K562 treated with DMSO at 1 percent for 12 hours (cell line): ENCODE data around the gene SETD1A. TPM values are rescaled to one million over a fixed set of nuclear protein-coding genes. Genes with fewer than 3 reads are reported as not detected.

Source experiments
- total RNA-seq: library from RNA; unstranded; fragments of 300-600 nt; gene quantifications from 2 replicates; pipeline ENCODE4 v1.2.3, GENCODE V29; 2022; ENCODE audit not compliant: insufficient read depth

SETD1A gene
- total RNA-seq, result 9.2 and 21.8 TPM in 2 replicates

GRCh38 chr16:30957456-30958174, at the start of gene SETD1A:
TSS of gene SETD1A (plus strand) at chr16:30957754. CDS start at chr16:30958732, 978 bp downstream.

DNA sequence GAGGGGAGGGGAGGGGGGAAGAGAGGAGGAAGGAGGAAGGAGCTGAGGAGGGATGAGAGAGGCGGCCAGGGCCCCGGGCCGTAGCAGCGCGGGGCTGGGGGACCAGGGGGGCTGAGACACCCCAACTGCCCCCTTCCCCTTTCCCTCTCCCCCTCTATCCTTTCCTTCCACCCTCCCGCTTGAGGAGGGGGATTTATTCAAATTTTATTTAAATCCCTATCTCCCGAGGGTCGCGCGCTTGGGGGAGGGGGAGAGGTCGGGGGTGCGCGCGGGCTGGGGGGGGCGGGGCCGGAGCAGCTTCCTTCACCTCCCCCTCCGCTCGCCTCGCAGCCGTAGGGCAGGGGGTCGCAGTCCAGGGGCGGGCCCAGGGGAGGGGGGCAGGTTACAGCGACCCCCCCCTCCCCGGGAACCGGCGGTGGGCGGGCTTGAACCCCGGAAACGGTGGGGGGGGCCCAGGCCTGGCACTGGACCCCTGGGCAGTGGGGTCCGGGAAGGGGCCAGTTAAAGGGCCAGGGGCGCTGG, 33.9 kb upstream of the SETD1A start, which contains the start of gene FBXL19:
Gene FBXL19, plus strand, starts transcription at position 19 of the 522 bp plus-strand sequence. CDS start 2,183 bp downstream, outside the sequence.

DNA sequence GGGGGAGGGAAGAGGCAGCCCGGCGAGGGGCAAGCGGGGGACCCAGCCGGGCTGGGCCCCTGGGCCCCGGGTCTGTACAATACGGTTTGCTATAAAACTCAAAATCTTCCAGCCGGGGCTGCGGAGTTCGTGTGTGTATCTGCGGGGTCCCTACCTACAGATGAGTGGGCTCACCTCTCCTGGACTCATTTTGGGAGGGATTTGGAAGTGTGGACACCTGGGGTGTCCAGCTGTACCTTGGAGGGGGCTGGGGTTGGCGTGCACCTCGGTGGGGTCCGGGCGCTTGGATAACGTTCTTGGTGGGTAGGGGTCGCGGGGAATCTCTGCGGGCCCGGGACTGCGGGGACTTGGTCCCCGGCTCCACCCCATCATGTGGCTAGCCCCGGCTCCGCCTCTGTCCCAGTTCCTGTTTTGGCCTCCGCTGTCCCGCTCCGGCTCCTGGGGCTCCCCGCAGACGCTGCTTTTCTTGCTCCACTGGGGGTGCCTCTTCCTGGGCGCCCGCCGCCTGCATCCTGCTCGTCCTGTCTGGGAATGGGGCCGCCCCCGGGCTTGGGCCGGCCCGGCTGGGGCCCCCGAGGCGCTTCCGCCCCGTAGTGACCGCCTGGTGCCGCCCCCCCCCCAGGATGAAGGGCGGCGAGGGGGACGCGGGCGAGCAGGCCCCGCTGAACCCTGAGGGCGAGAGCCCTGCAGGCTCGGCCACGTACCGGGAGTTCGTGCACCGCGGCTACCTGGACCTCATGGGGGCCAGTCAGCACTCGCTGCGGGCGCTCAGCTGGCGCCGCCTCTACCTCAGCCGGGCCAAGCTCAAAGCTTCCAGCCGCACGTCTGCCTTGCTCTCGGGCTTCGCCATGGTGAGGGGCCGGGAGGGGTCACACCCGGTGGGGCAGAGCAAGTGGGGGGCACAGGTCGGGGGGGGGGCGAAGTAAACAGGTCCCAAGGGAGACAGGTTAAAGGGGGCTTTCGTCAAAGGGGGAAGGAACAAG, 8.6 kb upstream of the SETD1A start, which contains the start of gene ORAI3:
Gene ORAI3, plus strand, starts transcription at position 402 of the 983 bp plus-strand sequence. Its CDS starts 222 bp downstream, at position 624.

DNA sequence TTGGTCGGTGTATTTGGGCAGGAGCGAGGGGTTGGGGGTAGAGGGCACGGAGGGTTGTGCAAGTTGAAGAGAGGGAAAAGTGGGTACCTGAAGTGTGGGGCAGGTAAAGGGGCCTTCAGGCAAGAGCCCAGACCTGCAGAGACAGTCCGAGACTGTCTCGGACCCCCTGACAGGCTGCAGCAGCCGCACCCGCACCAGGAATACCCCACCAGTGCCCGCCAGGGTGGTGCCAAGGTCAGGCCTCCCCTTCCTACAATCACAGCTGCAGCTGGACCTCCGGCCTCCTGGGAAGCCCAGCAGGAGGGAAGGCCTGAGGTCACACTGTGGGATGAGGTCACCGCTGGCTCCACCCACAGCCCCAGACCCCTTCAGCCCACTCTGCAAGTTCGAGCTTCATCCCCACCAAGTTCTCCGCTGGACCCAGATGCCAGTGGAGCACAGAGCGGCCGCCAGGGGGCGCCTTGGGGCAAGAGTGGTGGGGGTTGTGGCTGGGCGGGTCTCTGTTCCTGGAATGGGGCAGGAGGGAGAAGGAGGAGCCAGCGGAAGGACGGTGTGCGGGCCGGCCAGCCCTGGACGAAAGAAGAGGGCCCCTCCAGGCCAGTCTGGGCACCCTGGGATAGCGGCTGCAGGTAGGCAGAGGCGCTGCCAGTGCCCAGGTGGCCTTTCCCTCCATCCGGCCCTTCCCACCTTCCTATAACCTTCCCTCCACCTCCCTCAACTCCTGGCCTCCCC, 27.3 kb downstream of the SETD1A start, which contains the start of gene HSD3B7:
Gene HSD3B7, plus strand, starts transcription at position 539 of the 732 bp plus-strand sequence. CDS start 452 bp downstream, outside the sequence.

DNA sequence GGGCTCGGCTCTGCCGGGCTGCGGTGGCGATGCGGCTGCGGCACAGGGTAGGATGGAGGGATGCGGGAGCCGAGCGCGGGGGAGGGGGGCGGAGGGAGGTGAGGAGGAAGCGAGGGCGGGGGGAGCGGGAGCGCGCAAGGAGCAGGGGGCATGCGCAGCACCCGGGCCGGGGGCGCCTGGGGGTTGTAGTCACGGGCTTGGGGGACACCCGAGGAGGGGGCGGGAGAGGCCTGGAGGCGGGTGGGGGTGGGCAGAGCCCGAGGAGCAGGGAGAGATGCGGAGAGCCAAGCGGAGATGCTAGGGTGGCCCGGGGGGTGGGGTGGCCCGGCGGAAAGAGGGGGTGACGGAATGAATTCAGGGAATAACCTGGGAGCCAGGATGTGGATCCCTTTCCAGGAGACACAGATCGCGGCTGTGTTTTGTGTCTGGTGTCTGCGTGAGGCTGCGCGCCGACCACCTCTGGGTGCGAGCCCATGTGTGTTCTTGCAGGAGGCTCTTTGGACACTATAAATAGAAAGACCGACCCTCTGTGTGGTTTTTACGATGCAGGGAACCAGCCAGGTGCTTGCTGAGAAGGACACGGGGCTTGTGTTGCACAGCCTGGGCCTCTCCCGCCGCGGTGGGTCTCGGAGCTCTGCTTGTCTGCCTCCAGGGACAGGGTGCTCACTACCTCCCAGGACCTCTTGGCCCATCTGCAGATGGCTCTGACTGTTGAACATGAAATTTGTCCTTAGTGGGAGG, 53.2 kb downstream of the SETD1A start, which contains the start of gene STX1B:
Gene STX1B, minus strand, starts transcription at position 54 of the 741 bp plus-strand sequence. CDS start 242 bp downstream, outside the sequence.

DNA sequence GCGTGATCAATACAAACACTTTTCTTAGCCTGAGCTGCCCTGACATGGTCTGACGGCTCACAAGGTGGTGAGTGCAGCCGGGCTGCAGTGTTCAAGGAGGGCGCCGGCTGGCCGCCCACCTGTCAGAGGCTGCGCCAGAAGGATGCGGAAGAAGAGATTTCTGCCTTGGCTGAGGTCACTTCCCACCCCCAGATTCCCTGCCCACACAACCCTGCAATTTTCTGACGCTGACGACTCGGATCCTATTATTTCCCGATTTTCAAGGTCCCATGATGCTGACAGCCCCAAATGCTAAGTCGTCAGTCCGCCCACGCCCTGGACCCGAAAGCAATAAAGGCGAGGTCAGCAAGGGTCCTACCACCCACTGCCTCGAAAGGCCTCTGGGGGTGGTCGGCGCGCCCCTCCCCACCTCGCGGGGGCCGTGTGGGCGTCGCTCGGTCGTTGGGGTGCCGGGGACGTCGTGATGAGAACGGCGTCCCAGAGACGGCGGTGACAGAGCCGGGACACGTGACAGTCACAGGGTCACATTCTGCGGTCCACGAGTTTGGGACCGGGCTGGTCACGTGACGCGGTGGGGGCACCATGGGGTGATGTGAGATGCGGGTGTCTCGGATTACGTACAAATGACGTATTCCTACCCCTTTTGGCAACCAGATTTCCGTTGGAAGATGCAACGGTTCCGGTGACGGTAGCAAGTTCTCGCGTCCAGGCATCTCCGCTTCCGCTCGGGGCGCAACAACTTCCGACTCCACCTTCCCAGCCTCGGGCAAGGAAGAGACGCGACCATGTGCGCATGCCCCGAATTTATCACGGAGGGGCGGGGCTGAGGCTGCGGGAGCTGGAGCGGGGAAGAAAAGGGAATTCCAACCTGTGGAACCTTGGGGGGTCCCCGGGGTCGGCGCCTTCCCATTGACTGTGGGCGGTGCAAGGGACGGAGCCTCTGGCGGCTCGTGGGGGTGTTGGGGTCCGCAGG, 75.5 kb downstream of the SETD1A start, which contains the start of gene STX4:
Gene STX4, plus strand, starts transcription at position 823 of the 973 bp plus-strand sequence. CDS start 248 bp downstream, outside the sequence.

Other genes with a start within 250 kb of the SETD1A start
- 37.2 and 46.3 TPM in 2 replicates for gene PHKG2, start 209.3 kb upstream of the SETD1A start, total RNA-seq
- gene CFAP119, start 195.7 kb upstream of the SETD1A start, total RNA-seq, result 7.9 and 8.0 TPM in 2 replicates
- gene RNF40, start 195.4 kb upstream of the SETD1A start, total RNA-seq, result 48.2 and 91.4 TPM in 2 replicates
- 5.3 and 16.0 TPM in 2 replicates for gene ZNF629, start 170.5 kb upstream of the SETD1A start, total RNA-seq
- gene BCL7C, start 63.7 kb upstream of the SETD1A start, total RNA-seq, result 34.7 and 37.0 TPM in 2 replicates
- gene CTF1, start 61.1 kb upstream of the SETD1A start, total RNA-seq, result 2.3 and 4.4 TPM in 2 replicates
- gene FBXL19, start 34.2 kb upstream of the SETD1A start, total RNA-seq, result 16.7 and 23.8 TPM in 2 replicates
- gene ORAI3, start 8.7 kb upstream of the SETD1A start, total RNA-seq, result 60.2 and 70.0 TPM in 2 replicates
- 35.2 and 36.1 TPM in 2 replicates for gene HSD3B7, start 27.5 kb downstream of the SETD1A start, total RNA-seq
- gene STX1B, start 52.9 kb downstream of the SETD1A start, total RNA-seq, result 0.32 and 0.64 TPM in 2 replicates
- gene STX4, start 75.8 kb downstream of the SETD1A start, total RNA-seq, result 34.6 and 51.0 TPM in 2 replicates
- 11.3 and 15.1 TPM in 2 replicates for gene ZNF668, start 116.5 kb downstream of the SETD1A start, total RNA-seq
- 4.9 and 20.4 TPM in 2 replicates for gene ZNF646, start 116.7 kb downstream of the SETD1A start, total RNA-seq
- gene PRSS53, start 131.2 kb downstream of the SETD1A start, total RNA-seq, result 0.90 and 4.8 TPM in 2 replicates
- 174 and 195 TPM in 2 replicates for gene VKORC1, start 137.0 kb downstream of the SETD1A start, total RNA-seq
- 33.9 and 40.7 TPM in 2 replicates for gene BCKDK, start 150.6 kb downstream of the SETD1A start, total RNA-seq
- gene KAT8, start 159.9 kb downstream of the SETD1A start, total RNA-seq, result 63.8 and 95.3 TPM in 2 replicates
- 53.9 and 61.4 TPM in 2 replicates for gene PRSS8, start 178.0 kb downstream of the SETD1A start, total RNA-seq
- gene PRSS36, start 192.3 kb downstream of the SETD1A start, total RNA-seq, result 1.3 and 3.2 TPM in 2 replicates
- gene FUS, start 222.4 kb downstream of the SETD1A start, total RNA-seq, result 164 and 238 TPM in 2 replicates
- gene PYCARD, start 245.0 kb downstream of the SETD1A start, total RNA-seq, result 66.1 and 82.3 TPM in 2 replicates